PC-3 (cell line): ENCODE results near the gene CPSF3. TPM values are rescaled to one million over a fixed set of nuclear protein-coding genes. Genes with fewer than 3 reads are reported as not detected.
"Not testable (repeated sequence)": the region's sequence is repeated elsewhere in the genome, so short reads cannot be mapped to it uniquely, and the experiment has no call there.

Experiments used
- ATAC-seq: fragments of 200-7000 bp; cut with Tn5 transposase; 2 replicates; pipeline ENCODE4 v1.9.1; 2020; ENCODE audit warnings: mild to moderate bottlenecking, moderate library complexity
- BruUV-seq: library from RNA; stranded (reverse); fragments of 400-500 nt; replicated peaks from 2 replicates; lab custom pipeline; 2021; lab: Mats Ljungman, UMichigan
- CTCF ChIA-PET: fragments of 300-600 bp; sonication (Branson Sonifier 250); formaldehyde crosslinking; loops from one replicate; lab custom pipeline; 2022; ENCODE audit warnings: antibody characterized with exemption; lab: Charles Lee
- POLR2A ChIA-PET: fragments of 300-600 bp; sonication (Branson Sonifier 250); formaldehyde crosslinking; loops from one replicate; lab custom pipeline; 2022; ENCODE audit warnings: antibody characterized with exemption; ENCODE audit not compliant: unreplicated experiment; lab: Charles Lee
- DNase-seq: peaks from one replicate; pipeline ENCODE4 v3.0.0-alpha.2; 2015
- H2AFZ ChIP-seq: fragments of 300-600 bp; sonication (generic); 2 replicates; pipeline ENCODE4 v1.6.0; 2016; ENCODE audit warnings: antibody characterized with exemption, low read length
- H3F3A ChIP-seq: fragments of 300-600 bp; sonication (generic); one replicate; pipeline ENCODE4 v1.6.0; 2017; ENCODE audit warnings: antibody characterized with exemption, low read length, control low read depth, mild to moderate bottlenecking; ENCODE audit not compliant: unreplicated experiment
- H3K27ac ChIP-seq: fragments of 300-600 bp; sonication (generic); 2 replicates; pipeline ENCODE4 v1.5.1; 2016; ENCODE audit warnings: mild to moderate bottlenecking, low read length
- H3K27me3 ChIP-seq: fragments of 300-600 bp; sonication (generic); 2 replicates; pipeline ENCODE4 v1.6.1; 2016; ENCODE audit warnings: low read length, mixed read lengths
- H3K36me3 ChIP-seq: fragments of 300-600 bp; sonication (generic); 2 replicates; pipeline ENCODE4 v1.6.1; 2016; ENCODE audit warnings: low read depth, mixed run types, low read length, mixed read lengths
- H3K4me1 ChIP-seq: fragments of 300-600 bp; sonication (generic); 2 replicates; pipeline ENCODE4 v1.5.1; 2016; ENCODE audit warnings: low read length; ENCODE audit not compliant: insufficient read depth
- H3K4me2 ChIP-seq: fragments of 300-600 bp; sonication (generic); 2 replicates; pipeline ENCODE4 v1.6.0; 2016; ENCODE audit warnings: low read length
- H3K4me3 ChIP-seq: fragments of 300-600 bp; sonication (generic); 2 replicates; pipeline ENCODE4 v1.5.1; 2016; ENCODE audit warnings: mild to moderate bottlenecking, low read length, mixed read lengths
- H3K79me2 ChIP-seq: fragments of 300-600 bp; sonication (generic); 2 replicates; pipeline ENCODE4 v1.6.1; 2017; ENCODE audit warnings: low read length, mixed read lengths
- H3K9ac ChIP-seq: fragments of 300-600 bp; sonication (generic); 2 replicates; pipeline ENCODE4 v1.6.0; 2016; ENCODE audit warnings: mild to moderate bottlenecking, low read length
- H3K9me2 ChIP-seq: fragments of 300-600 bp; sonication (generic); replicated peaks from 2 replicates; pipeline ENCODE4 v1.6.1; 2016; ENCODE audit warnings: mixed run types, low read length, mixed read lengths
- H3K9me3 ChIP-seq: fragments of 300-600 bp; sonication (generic); 2 replicates; pipeline ENCODE4 v1.6.1; 2016; ENCODE audit warnings: low read length, mixed read lengths
- H4K20me1 ChIP-seq: fragments of 300-600 bp; sonication (generic); 2 replicates; pipeline ENCODE4 v1.6.1; 2016; ENCODE audit warnings: low read length, mixed read lengths
- CTCF ChIP-seq: fragments of 300-600 bp; sonication (generic); conservative IDR thresholded peaks from 2 replicates; pipeline ENCODE4 v1.5.1; 2017; ENCODE audit warnings: antibody characterized with exemption, low read depth, mild to moderate bottlenecking, low read length
- EZH2 ChIP-seq: fragments of 300-600 bp; sonication (generic); IDR thresholded peaks from one replicate; pipeline ENCODE4 v1.6.1; 2017; ENCODE audit warnings: antibody characterized with exemption, mild to moderate bottlenecking, low read length; ENCODE audit not compliant: unreplicated experiment
- EZH2phosphoT487 ChIP-seq: fragments of 300-600 bp; sonication (generic); IDR thresholded peaks from 2 replicates; pipeline ENCODE4 v1.6.1; 2018; ENCODE audit warnings: mild to moderate bottlenecking, antibody characterized with exemption, low read length, borderline replicate concordance
- intact Hi-C: fragments of 100-400 bp; cut with micrococcal nuclease; formaldehyde crosslinking; loops from 2 replicates; pipeline ENCODE4 v1.9.0; 2023
- total RNA-seq: library from RNA; depleted of rRNA; stranded (reverse); fragments of >200 nt; gene quantifications from 2 replicates; pipeline ENCODE4 v1.2.3, GENCODE V29; 2014

The CPSF3 gene
- total RNA-seq, 1 experiment from 2014 or later = 60.1 TPM

GRCh38 chr2:9508931-9509330 is 85.5 kb downstream of the CPSF3 start:
- Histone ChIP-seq H3K9me3 (no peaks in the 10 kb centered on the region), H3K4me2 (no peak overlapping the region), H4K20me1 (no peaks in the 10 kb centered on the region), H3K27ac (no peak overlapping the region), H3K9ac (no peak overlapping the region), H3K4me1 (no peaks in the 10 kb centered on the region), H3K79me2 (no peaks in the 10 kb centered on the region), H2AFZ (no peak overlapping the region), H3K9me2 (no peaks in the 10 kb centered on the region), H3K36me3 (peaks cover 16% of the 10 kb centered on the region), H3K27me3 (no peaks in the 10 kb centered on the region), H3F3A (no peaks in the 10 kb centered on the region), H3K4me3 (no peak overlapping the region)
- TF ChIP-seq CTCF (no peak), EZH2phosphoT487 (no peak), EZH2 (no peak)
- no peak for ATAC-seq
- POLR2A ChIA-PET = no interaction called here
- no peak for DNase-seq
- intact Hi-C loops = no loop called here
- CTCF ChIA-PET = no interaction called here
- no TSS peak for BruUV-seq

DNA sequence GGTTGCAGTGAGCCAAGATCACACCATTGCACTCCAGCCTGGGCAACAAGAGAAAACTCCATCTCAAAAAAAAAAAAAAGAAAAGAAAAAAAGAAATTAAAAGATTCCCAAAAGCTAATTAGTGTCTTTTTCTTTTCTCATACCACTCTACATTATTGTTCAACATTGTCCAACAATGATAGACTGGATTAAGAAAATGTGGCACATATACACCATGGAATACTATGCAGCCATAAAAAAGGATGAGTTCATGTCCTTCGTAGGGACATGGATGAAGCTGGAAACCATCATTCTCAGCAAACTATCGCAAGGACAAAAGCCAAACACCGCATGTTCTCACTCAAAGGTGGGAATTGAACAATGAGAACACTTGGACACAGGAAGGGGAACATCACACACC is 90.5 kb downstream of the CPSF3 start:
- CTCF ChIA-PET, H3K79me2 ChIP-seq, H3K9ac ChIP-seq, H3K9me2 ChIP-seq, H3K4me2 ChIP-seq, BruUV-seq, ATAC-seq, H4K20me1 ChIP-seq, H3K4me3 ChIP-seq, H3F3A ChIP-seq, H3K27me3 ChIP-seq, H3K27ac ChIP-seq, H3K9me3 ChIP-seq, DNase-seq, intact Hi-C loops, H2AFZ ChIP-seq, H3K4me1 ChIP-seq: not testable (repeated sequence)
- peaks cover 19% of the 10 kb centered on the region for H3K36me3 ChIP-seq
- POLR2A ChIA-PET = interaction anchor here (0.5 kb wide), 1 partner anchor 22 kb away, joined by 6 read pairs; no protein-coding TSS in a partner anchor

DNA sequence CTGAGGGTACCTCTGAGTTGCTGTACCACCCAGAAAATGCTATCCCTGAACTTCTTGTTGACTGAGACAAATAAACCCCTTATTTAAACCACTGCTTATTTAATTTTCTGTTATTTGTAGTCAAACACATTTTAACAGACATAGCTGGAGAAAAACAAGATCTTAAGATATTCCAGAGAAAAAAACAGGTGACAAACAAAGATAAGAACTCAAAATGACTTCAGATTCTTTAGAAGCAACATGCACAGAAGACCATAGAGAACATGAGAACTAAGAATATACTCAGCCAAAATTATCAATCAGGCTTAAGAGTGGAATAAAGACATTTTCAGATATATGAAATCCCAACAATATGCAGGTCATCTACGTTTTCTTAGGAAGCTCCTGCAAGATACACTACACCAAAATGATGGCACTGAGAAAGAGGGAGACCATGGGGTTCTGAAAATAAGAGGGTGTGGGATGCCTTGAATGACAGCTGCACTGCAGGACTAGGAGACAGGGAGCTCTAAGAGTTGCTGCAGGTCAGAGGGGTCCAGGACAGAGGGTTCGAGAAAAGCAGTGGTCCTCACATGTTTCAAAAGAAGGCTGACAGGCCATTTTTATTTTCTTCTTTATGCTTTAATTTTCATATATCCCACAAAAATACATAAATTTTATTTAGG is 93.8 kb downstream of the CPSF3 start:
- no peaks in the 10 kb centered on the region for H3K79me2 ChIP-seq
- H3K9ac ChIP-seq = no peak overlapping the region
- H3K27me3 ChIP-seq = no peaks in the 10 kb centered on the region
- no peaks in the 10 kb centered on the region for H3K9me3 ChIP-seq
- POLR2A ChIA-PET = no interaction called here
- intact Hi-C loops = no loop called here
- no peak overlapping the region for H3K4me2 ChIP-seq
- no peak for ATAC-seq
- no peaks in the 10 kb centered on the region for H4K20me1 ChIP-seq
- no peak for DNase-seq
- no TSS peak for BruUV-seq
- no peak for TF ChIP-seq EZH2
- TF ChIP-seq EZH2phosphoT487 = no peak
- no peak for TF ChIP-seq CTCF
- no peak overlapping the region for H3K27ac ChIP-seq
- H3K4me3 ChIP-seq = no peak overlapping the region
- no peaks in the 10 kb centered on the region for H3F3A ChIP-seq
- H3K9me2 ChIP-seq = no peaks in the 10 kb centered on the region
- no peak overlapping the region for H2AFZ ChIP-seq
- CTCF ChIA-PET = no interaction called here
- H3K4me1 ChIP-seq = no peaks in the 10 kb centered on the region
- peaks cover 32% of the 10 kb centered on the region for H3K36me3 ChIP-seq
